H1 (cell line): ENCODE measurements around the gene PPM1L. TPM values are rescaled to one million over a fixed set of nuclear protein-coding genes. Genes with fewer than 3 reads are reported as not detected.

Source experiments
- CTCF ChIA-PET: fragments of 300-600 bp; sonication (Branson Sonifier 250); formaldehyde crosslinking; loops from one replicate; lab custom pipeline; 2021; ENCODE audit not compliant: partially characterized antibody; lab: Charles Lee
- POLR2A ChIA-PET: fragments of 300-600 bp; sonication (Branson Sonifier 250); formaldehyde crosslinking; loops from one replicate; lab custom pipeline; 2021; ENCODE audit warnings: inconsistent platforms; ENCODE audit not compliant: partially characterized antibody; lab: Charles Lee
- DNase-seq, 2 experiments: peaks; one replicate each; pipeline versions ENCODE4 v3.0.0 to v3.0.0-alpha.2; 2010 to 2022; ENCODE audit warnings: low spot score in 2 of 2, low read depth in 1 of 2, mixed read lengths in 1 of 2
- FAIRE-seq: peaks from 2 replicates; lab custom pipeline; 2011; peaks lifted over from hg19 to GRCh38; lab: Jason Lieb, UNC
- H2AFZ ChIP-seq: 2 replicates; pipeline ENCODE4 v1.8.1; 2012; ENCODE audit warnings: low read length, inconsistent platforms
- H2AK5ac ChIP-seq: 2 replicates; pipeline ENCODE4 v1.6.1; 2013; ENCODE audit warnings: low read depth, low read length
- H2BK120ac ChIP-seq: replicated peaks from 2 replicates; pipeline ENCODE3; 2013; ENCODE audit warnings: low read depth, low read length, inconsistent platforms
- H2BK12ac ChIP-seq: 2 replicates; pipeline ENCODE4 v1.6.1; 2013; ENCODE audit warnings: low read depth, low read length
- H2BK15ac ChIP-seq: 2 replicates; pipeline ENCODE4 v1.6.1; 2013; ENCODE audit warnings: low read length
- H2BK20ac ChIP-seq: 2 replicates; pipeline ENCODE4 v1.6.1; 2013; ENCODE audit warnings: low read length
- H2BK5ac ChIP-seq: 2 replicates; pipeline ENCODE4 v1.6.1; 2013; ENCODE audit warnings: low read depth, low read length
- H3K14ac ChIP-seq: 2 replicates; pipeline ENCODE4 v1.6.1; 2013; ENCODE audit warnings: inconsistent platforms; ENCODE audit not compliant: insufficient read length
- H3K18ac ChIP-seq: 2 replicates; pipeline ENCODE4 v1.6.1; 2013; ENCODE audit warnings: low read length; ENCODE audit errors: extremely low read depth
- H3K23ac ChIP-seq: 2 replicates; pipeline ENCODE4 v1.6.1; 2013; ENCODE audit warnings: inconsistent platforms; ENCODE audit not compliant: insufficient read length
- H3K23me2 ChIP-seq: 2 replicates; pipeline ENCODE4 v1.6.1; 2013; ENCODE audit warnings: low read depth, low read length
- H3K27ac ChIP-seq: 2 replicates; pipeline ENCODE4 v1.6.1; 2011; ENCODE audit warnings: low read depth, low read length, inconsistent platforms
- H3K27me3 ChIP-seq, 4 experiments: replicated peaks in 1 of 4; 1 replicate in 1 of 4; 2 replicates in 3 of 4; pipeline versions ENCODE4 v1.6.1 to v1.8.1; 2011 to 2013; ENCODE audit warnings: low read length in 3 of 4, mild to moderate bottlenecking in 3 of 4, inconsistent platforms in 2 of 4, mixed read lengths in 2 of 4, moderate library complexity in 1 of 4; ENCODE audit not compliant: control insufficient read depth in 3 of 4, insufficient read depth in 3 of 4; ENCODE audit errors: extremely low read depth in 1 of 4
- H3K36me3 ChIP-seq, 4 experiments: 2 replicates each; pipeline versions ENCODE4 v1.6.1 to v1.8.1; 2011 to 2013; ENCODE audit warnings: mild to moderate bottlenecking in 4 of 4, low read length in 3 of 4, moderate library complexity in 2 of 4, control low read depth in 1 of 4, inconsistent platforms in 1 of 4; ENCODE audit not compliant: insufficient read depth in 4 of 4, control insufficient read depth in 2 of 4
- H3K4ac ChIP-seq: replicated peaks from 2 replicates; pipeline ENCODE3; 2013; ENCODE audit warnings: low read length, low read depth, mixed read lengths, inconsistent platforms; ENCODE audit not compliant: insufficient read length
- H3K4me1 ChIP-seq, 4 experiments: replicated peaks in 1 of 4; 1 replicate in 1 of 4; 2 replicates in 3 of 4; pipeline versions ENCODE4 v1.6.1 to v1.8.1; 2011 to 2013; ENCODE audit warnings: low read length in 3 of 4, inconsistent platforms in 2 of 4, mixed read lengths in 1 of 4; ENCODE audit not compliant: insufficient read depth in 4 of 4, control insufficient read depth in 3 of 4
- H3K4me2 ChIP-seq, 2 experiments: 2 replicates each; pipeline versions ENCODE4 v1.6.1 to v1.8.1; 2011 to 2013; ENCODE audit warnings: low read depth in 2 of 2, low read length in 2 of 2, control low read depth in 1 of 2, inconsistent platforms in 1 of 2, mild to moderate bottlenecking in 1 of 2; ENCODE audit not compliant: insufficient read depth in 1 of 2
- H3K4me3 ChIP-seq, 4 experiments: fragments of 200-600, 300-600 bp in 1 of 4; sonication (generic), shearing (Covaris generic), sonication (Bioruptor Twin) in 1 of 4; 2 replicates each; pipeline versions ENCODE4 v1.5.1 to v1.8.1; 2011 to 2016; ENCODE audit warnings: low read length in 4 of 4, low read depth in 3 of 4, control low read depth in 2 of 4, inconsistent platforms in 2 of 4, mild to moderate bottlenecking in 2 of 4, mixed read lengths in 1 of 4, moderate library complexity in 1 of 4; ENCODE audit not compliant: insufficient read depth in 2 of 4; ENCODE audit errors: extremely low read depth in 1 of 4
- H3K56ac ChIP-seq: replicated peaks from 2 replicates; pipeline ENCODE3; 2013; ENCODE audit warnings: low read depth, mild to moderate bottlenecking, mixed read lengths, low read length, inconsistent platforms; ENCODE audit not compliant: insufficient read length
- H3K79me1 ChIP-seq: 2 replicates; pipeline ENCODE4 v1.6.1; 2013; ENCODE audit warnings: low read depth, low read length, control low read depth
- H3K79me2 ChIP-seq, 2 experiments: 2 replicates each; pipeline versions ENCODE4 v1.6.1 to v1.8.1; 2012 to 2013; ENCODE audit warnings: low read length in 2 of 2, mild to moderate bottlenecking in 2 of 2, inconsistent platforms in 1 of 2; ENCODE audit not compliant: insufficient read depth in 2 of 2, control insufficient read depth in 1 of 2
- H3K9ac ChIP-seq, 4 experiments: replicated peaks in 1 of 4; 1 replicate in 1 of 4; 2 replicates in 3 of 4; pipeline versions ENCODE4 v1.6.1 to v1.8.1; 2011 to 2013; ENCODE audit warnings: low read depth in 3 of 4, low read length in 3 of 4, control low read depth in 2 of 4, mild to moderate bottlenecking in 2 of 4, moderate library complexity in 2 of 4, inconsistent platforms in 1 of 4; ENCODE audit errors: extremely low read depth in 1 of 4
- H3K9me3 ChIP-seq, 2 experiments: 2 replicates each; pipeline versions ENCODE4 v1.6.1 to v1.8.1; 2012 to 2013; ENCODE audit warnings: mild to moderate bottlenecking in 2 of 2, moderate library complexity in 2 of 2, control low read depth in 1 of 2, inconsistent platforms in 1 of 2, low read depth in 1 of 2, low read length in 1 of 2, mixed read lengths in 1 of 2; ENCODE audit not compliant: insufficient read depth in 2 of 2
- H4K20me1 ChIP-seq, 2 experiments: replicated peaks in 1 of 2; 2 replicates each; pipeline versions ENCODE3 to v1.8.1; 2011 to 2013; ENCODE audit warnings: inconsistent platforms in 2 of 2, low read length in 2 of 2, mild to moderate bottlenecking in 1 of 2; ENCODE audit not compliant: insufficient read depth in 2 of 2, control insufficient read depth in 1 of 2
- H4K5ac ChIP-seq: 2 replicates; pipeline ENCODE4 v1.6.1; 2013; ENCODE audit warnings: low read length, low read depth, mixed read lengths, inconsistent platforms; ENCODE audit not compliant: insufficient read length
- H4K8ac ChIP-seq: 2 replicates; pipeline ENCODE4 v1.8.0; 2013; ENCODE audit warnings: mild to moderate bottlenecking, moderate library complexity, low read length, inconsistent platforms; ENCODE audit not compliant: insufficient read depth; ENCODE audit errors: extremely low read depth
- H4K91ac ChIP-seq: replicated peaks from 2 replicates; pipeline ENCODE3; 2013; ENCODE audit warnings: low read length, mixed read lengths, inconsistent platforms; ENCODE audit not compliant: insufficient read length
- HDAC6 ChIP-seq: IDR thresholded peaks from one replicate; pipeline ENCODE4 v1.7.1; 2012; ENCODE audit warnings: low read depth, mild to moderate bottlenecking, inconsistent platforms, low read length, moderate library complexity
- TEAD4 ChIP-seq: IDR thresholded peaks from 2 replicates; pipeline ENCODE4 v1.6.1; 2012; ENCODE audit warnings: low read depth, low read length, inconsistent platforms, mixed read lengths
- WGBS, 2 experiments: shearing (Covaris generic) in 1 of 2; methylation state at CpG; one replicate each; pipeline versions ENCODE4 v1.1.6 to v1.1.7; 2013 to 2015; ENCODE audit warnings: low lambda C conversion rate in 2 of 2, mixed read lengths in 2 of 2, inconsistent platforms in 1 of 2, low coverage in 1 of 2, missing lambda C conversion rate in 1 of 2; ENCODE audit not compliant: insufficient replicate concordance in 2 of 2, insufficient coverage in 1 of 2, insufficient read length in 1 of 2; ENCODE audit errors: extremely low coverage in 1 of 2, missing lambda C conversion rate in 1 of 2; 5-methylcytosine and 5-hydroxymethylcytosine counted together
- polyA plus RNA-seq, 7 experiments: library from polyadenylated mRNA; depleted of rRNA in 3 of 7; stranded (reverse) in 5 of 7; unstranded in 2 of 7; fragments of >200 nt in 5 of 7; fragments of 200-250 nt in 2 of 7; gene quantifications; 1 replicate in 5 of 7; 2 replicates in 1 of 7; 4 replicates in 1 of 7; pipeline versions ENCODE4 v1.2.1 to v1.2.3, GENCODE V29; 2011 to 2013; ENCODE audit warnings: missing spikeins in 2 of 7, mixed read lengths in 2 of 7
- total RNA-seq: library from RNA; stranded (reverse); fragmentation: NEBNext Ultra II Directional; extraction: Animal tissue kit (Norgen Biotek cat#: 25700); gene quantifications from 2 replicates; pipeline ENCODE4 v1.2.1, GENCODE V29; 2021

PPM1L gene
- total and polyA plus RNA-seq, 2 of the 8 experiments (the other 6 are each of a cell fraction or from before 2014, with no cell fraction given), result 2.8 to 18.1 TPM

- Histone ChIP-seq H3K9me3 (no peaks in the 10 kb centered on the region), H2BK120ac (no peak overlapping the region), H2BK12ac (no peak overlapping the region), H4K20me1 (no peaks in the 10 kb centered on the region), H3K4me3 (no peak overlapping the region), H3K14ac (no peak overlapping the region), H2BK15ac (no peak overlapping the region), H3K4me1 (no peaks in the 10 kb centered on the region), H3K9ac (no peak overlapping the region), H2AK5ac (no peak overlapping the region), H3K56ac (no peak overlapping the region), H3K23me2 (no peaks in the 10 kb centered on the region), H2BK20ac (no peak overlapping the region), H4K5ac (no peak overlapping the region), H3K4me2 (no peak overlapping the region), H4K91ac (no peak overlapping the region), H3K79me2 (no peaks in the 10 kb centered on the region), H3K4ac (no peak overlapping the region), H2BK5ac (no peak overlapping the region), H3K36me3 (peaks cover 0 to 3% (median 0%) of the 10 kb centered on the region in 4 experiments; a peak in 1 of 8 replicates), H4K8ac (no peak overlapping the region), H3K27me3 (no peaks in the 10 kb centered on the region), H2AFZ (no peak overlapping the region), H3K18ac (no peak overlapping the region), H3K23ac (no peak overlapping the region), H3K27ac (no peak overlapping the region), H3K79me1 (no peaks in the 10 kb centered on the region)
- 87% methylated on average over 6 of the region's 6 CpGs; no CpG with 5 or more reads in 1 of the 2 experiments for WGBS, 2 experiments
- DNase-seq, result no peak
- FAIRE-seq, result no peak
- no peak for TF ChIP-seq HDAC6
- TF ChIP-seq TEAD4, result no peak
- CTCF ChIA-PET, result interaction anchor here (0.8 to 1.1 kb wide), 3 partner anchors 11 to 160 kb away, joined by 3 read pairs; no protein-coding TSS in a partner anchor
- POLR2A ChIA-PET, result no interaction called here
These were observed 295.8 kb downstream of the PPM1L start for GRCh38 chr3:161051856-161052255.
